Right lobe of liver (tissue), 6 donors: Measurements from ENCODE around the gene FAM219B. TPM values are rescaled to one million over a fixed set of nuclear protein-coding genes. Genes with fewer than 3 reads are reported as not detected.
A peak's percentile ranks its signal among the peaks of the same experiment; 100 is the strongest.

Experiments used
- ATAC-seq, 4 donors: fragments of 200-7000 bp; cut with Tn5 transposase; one replicate each; pipeline ENCODE4 v1.9.1; 2020; ENCODE audit warnings: mild to moderate bottlenecking in 4 of 4, moderate library complexity in 4 of 4
- DNase-seq, 3 donors: peaks; one replicate each; pipeline ENCODE4 v3.0.0-alpha.2; 2020
- H3K27ac ChIP-seq, 3 donors: fragments of 200-600 bp; one replicate each; pipeline ENCODE4 v1.8.0; 2022
- H3K27me3 ChIP-seq, 2 donors: fragments of 200-600 bp; one replicate each; pipeline ENCODE4 v1.8.0; 2022
- H3K36me3 ChIP-seq, 4 donors: fragments of 200-600 bp; sonication (generic) in 1 of 4; one replicate each; pipeline versions ENCODE4 v1.5.1 to v1.8.0; 2017 to 2022; ENCODE audit warnings: control low read depth in 1 of 4
- H3K4me1 ChIP-seq, 4 donors: fragments of 200-600 bp; sonication (generic) in 1 of 4; one replicate each; pipeline versions ENCODE4 v1.5.1 to v1.8.0; 2017 to 2022; ENCODE audit warnings: control low read depth in 1 of 4
- H3K4me3 ChIP-seq, 3 donors: fragments of 200-600 bp; one replicate each; pipeline ENCODE4 v1.8.0; 2022
- H3K9me3 ChIP-seq, 4 donors: fragments of 200-600 bp; sonication (generic) in 1 of 4; one replicate each; pipeline versions ENCODE4 v1.5.1 to v1.8.0; 2017 to 2022; ENCODE audit warnings: control low read depth in 1 of 4
- POLR2A ChIP-seq: fragments of 450-650 bp; IDR thresholded peaks from one replicate; pipeline ENCODE4 v1.6.1; 2017; ENCODE audit warnings: antibody characterized with exemption, mild to moderate bottlenecking
- WGBS: methylation state at CpG from one replicate; pipeline ENCODE4 v1.1.6; 2018; ENCODE audit warnings: low coverage, low lambda C conversion rate; ENCODE audit not compliant: insufficient coverage; ENCODE audit errors: missing lambda C conversion rate; 5-methylcytosine and 5-hydroxymethylcytosine counted together
- intact Hi-C, 2 donors: fragments of 100-400 bp; cut with DNase I; formaldehyde crosslinking; loops; one replicate each; pipeline versions ENCODE4 v1.11.2 to v1.14.1; 2022
- total RNA-seq, 6 experiments: library from RNA; depleted of rRNA in 2 of 6; stranded (reverse); fragments of >200 nt in 2 of 6; fragmentation: NEBNext Ultra II Directional in 3 of 6; extraction: Animal tissue kit (Norgen Biotek cat#: 25700) in 3 of 6; gene quantifications; one replicate each; pipeline versions ENCODE4 v1.1.0 to v1.2.4, GENCODE V29; 2016 to 2023
- TF ChIP-seq, protein P1 (sequence below), 4 donors: fragments of 200-600 bp in 3 of 4; fragments of 450-650 bp in 1 of 4; IDR thresholded peaks; one replicate each; pipeline versions ENCODE4 v1.5.1 to v1.8.0; 2016 to 2022; ENCODE audit warnings: antibody characterized with exemption in 4 of 4, mild to moderate bottlenecking in 2 of 4
- donor health status: DM: no; HTN: yes; CAD: no.
- donor health status: DM: no; HTN: no; CAD: no.
- donor health status: DM: no; HTN: no; CAD: no.
- donor health status: DM: no; HTN: yes; CAD: no.
- donor health status: DM: no; HTN: yes; CAD: no.

FAM219B gene
- total RNA-seq, 6 experiments from 2014 or later, result 11.1 to 14.7 (median 13.3) TPM

DNA sequence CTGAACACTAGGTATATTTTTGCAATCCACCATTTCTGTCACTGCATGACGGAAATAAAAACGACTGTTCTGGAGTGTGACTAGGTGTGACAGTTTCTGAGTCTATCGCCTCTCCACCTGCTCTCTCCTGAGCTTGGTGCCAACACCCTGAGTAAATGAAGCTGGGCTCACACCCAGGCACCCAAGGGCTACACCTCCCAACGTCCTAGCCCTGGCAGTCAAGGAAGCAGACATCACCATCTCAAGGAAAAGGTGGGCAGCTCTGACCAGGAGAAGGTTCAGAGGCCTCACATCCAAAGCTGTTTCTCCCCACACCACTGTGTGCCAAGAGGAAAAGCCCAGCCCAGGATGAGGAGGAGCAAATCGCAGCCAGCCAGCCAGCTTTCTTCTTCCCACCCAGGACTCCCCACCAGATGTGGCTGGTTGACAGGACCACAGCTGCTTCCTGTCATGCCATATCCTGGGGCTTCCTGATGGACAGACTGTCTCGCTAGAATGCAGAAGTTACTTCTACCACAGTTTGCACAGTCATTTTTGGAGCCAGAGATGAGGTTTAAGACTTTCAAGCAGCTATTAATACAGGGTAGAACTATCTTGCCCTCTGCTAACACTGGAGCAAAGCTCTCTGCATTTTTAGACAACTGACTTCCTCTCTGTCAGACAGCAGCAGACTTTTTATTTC is 36.8 kb downstream of the FAM219B start:
- H3K27ac ChIP-seq, result peak overlapping the region; percentile 13 to 42 (median 19)
- intact Hi-C loops, result no loop called here
- H3K27me3 ChIP-seq, result no peaks in the 10 kb centered on the region
- ATAC-seq, result peak in 2 of 4 donors; percentile 7
- TF ChIP-seq, protein P1, sequence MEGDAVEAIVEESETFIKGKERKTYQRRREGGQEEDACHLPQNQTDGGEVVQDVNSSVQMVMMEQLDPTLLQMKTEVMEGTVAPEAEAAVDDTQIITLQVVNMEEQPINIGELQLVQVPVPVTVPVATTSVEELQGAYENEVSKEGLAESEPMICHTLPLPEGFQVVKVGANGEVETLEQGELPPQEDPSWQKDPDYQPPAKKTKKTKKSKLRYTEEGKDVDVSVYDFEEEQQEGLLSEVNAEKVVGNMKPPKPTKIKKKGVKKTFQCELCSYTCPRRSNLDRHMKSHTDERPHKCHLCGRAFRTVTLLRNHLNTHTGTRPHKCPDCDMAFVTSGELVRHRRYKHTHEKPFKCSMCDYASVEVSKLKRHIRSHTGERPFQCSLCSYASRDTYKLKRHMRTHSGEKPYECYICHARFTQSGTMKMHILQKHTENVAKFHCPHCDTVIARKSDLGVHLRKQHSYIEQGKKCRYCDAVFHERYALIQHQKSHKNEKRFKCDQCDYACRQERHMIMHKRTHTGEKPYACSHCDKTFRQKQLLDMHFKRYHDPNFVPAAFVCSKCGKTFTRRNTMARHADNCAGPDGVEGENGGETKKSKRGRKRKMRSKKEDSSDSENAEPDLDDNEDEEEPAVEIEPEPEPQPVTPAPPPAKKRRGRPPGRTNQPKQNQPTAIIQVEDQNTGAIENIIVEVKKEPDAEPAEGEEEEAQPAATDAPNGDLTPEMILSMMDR (IDR thresholded peaks at IDR 0.05), result no peak
- peak; percentile 38 for TF ChIP-seq POLR2A
- no peaks in the 10 kb centered on the region for H3K9me3 ChIP-seq
- WGBS, result 57% methylated on average over 3 of the region's 6 CpGs
- no peaks in the 10 kb centered on the region for H3K36me3 ChIP-seq
- peaks cover 0 to 71% (median 19%) of the 10 kb centered on the region in 4 donors for H3K4me1 ChIP-seq
- H3K4me3 ChIP-seq, result no peak overlapping the region
- peak; percentile 43 to 66 (median 60) for DNase-seq

- DNase-seq (no peak), ATAC-seq (no peak)
- Histone ChIP-seq H3K27ac (peak overlapping the region in 1 of 3 donors; percentile 42), H3K4me3 (no peak overlapping the region), H3K27me3 (no peaks in the 10 kb centered on the region), H3K9me3 (no peaks in the 10 kb centered on the region), H3K36me3 (no peaks in the 10 kb centered on the region), H3K4me1 (peaks cover 0 to 71% (median 19%) of the 10 kb centered on the region in 4 donors)
- TF ChIP-seq, protein P1 (IDR thresholded peaks at IDR 0.05), result no peak
- TF ChIP-seq POLR2A, result no peak
- intact Hi-C loops, result no loop called here
Observed at GRCh38 chr15:74869372-74869725, 37.3 kb downstream of the FAM219B start.

GRCh38 chr15:74868059-74868458 is 38.6 kb downstream of the FAM219B start:
- intact Hi-C loops, result no loop called here
- no peak overlapping the region for H3K4me3 ChIP-seq
- ATAC-seq, result peak in 1 of 4 donors; percentile 4
- WGBS, result 51% methylated on average over 6 of the region's 6 CpGs
- TF ChIP-seq, protein P1 (IDR thresholded peaks at IDR 0.05), result no peak
- no peak for TF ChIP-seq POLR2A
- no peaks in the 10 kb centered on the region for H3K36me3 ChIP-seq
- no peak for DNase-seq
- H3K4me1 ChIP-seq, result peaks cover 0 to 63% (median 19%) of the 10 kb centered on the region in 4 donors
- H3K9me3 ChIP-seq, result no peaks in the 10 kb centered on the region
- H3K27me3 ChIP-seq, result no peaks in the 10 kb centered on the region
- peak overlapping the region in 1 of 3 donors; percentile 43 for H3K27ac ChIP-seq

- no peaks in the 10 kb centered on the region for H3K27me3 ChIP-seq
- DNase-seq, result no peak
- peaks cover 0 to 63% (median 19%) of the 10 kb centered on the region in 4 donors for H3K4me1 ChIP-seq
- peak in 1 of 4 donors; percentile 9 for ATAC-seq
- H3K9me3 ChIP-seq, result no peaks in the 10 kb centered on the region
- H3K27ac ChIP-seq, result peak overlapping the region in 1 of 3 donors; percentile 26
- intact Hi-C loops, result no loop called here
- 20% methylated on average over 1 of the region's 1 CpG for WGBS
- no peaks in the 10 kb centered on the region for H3K36me3 ChIP-seq
- no peak overlapping the region for H3K4me3 ChIP-seq
- TF ChIP-seq, protein P1 (IDR thresholded peaks at IDR 0.05), result no peak
- no peak for TF ChIP-seq POLR2A
Observed at GRCh38 chr15:74867466-74868038, 39.1 kb downstream of the FAM219B start.
